Activated CD4-positive, alpha-beta T cell treated with anti-CD3 and anti-CD28 coated beads, Interleukin-10, Interleukin-2, amounts not matched to agents 100 ng/mL and 50 ng/mL, durations not matched to agents 16 hours and 8 hours (primary cell): ENCODE results near the gene BFSP2.

Source experiments
- DNase-seq: peaks from one replicate; pipeline ENCODE4 v3.0.0-alpha.2; 2020

BFSP2 gene

DNA sequence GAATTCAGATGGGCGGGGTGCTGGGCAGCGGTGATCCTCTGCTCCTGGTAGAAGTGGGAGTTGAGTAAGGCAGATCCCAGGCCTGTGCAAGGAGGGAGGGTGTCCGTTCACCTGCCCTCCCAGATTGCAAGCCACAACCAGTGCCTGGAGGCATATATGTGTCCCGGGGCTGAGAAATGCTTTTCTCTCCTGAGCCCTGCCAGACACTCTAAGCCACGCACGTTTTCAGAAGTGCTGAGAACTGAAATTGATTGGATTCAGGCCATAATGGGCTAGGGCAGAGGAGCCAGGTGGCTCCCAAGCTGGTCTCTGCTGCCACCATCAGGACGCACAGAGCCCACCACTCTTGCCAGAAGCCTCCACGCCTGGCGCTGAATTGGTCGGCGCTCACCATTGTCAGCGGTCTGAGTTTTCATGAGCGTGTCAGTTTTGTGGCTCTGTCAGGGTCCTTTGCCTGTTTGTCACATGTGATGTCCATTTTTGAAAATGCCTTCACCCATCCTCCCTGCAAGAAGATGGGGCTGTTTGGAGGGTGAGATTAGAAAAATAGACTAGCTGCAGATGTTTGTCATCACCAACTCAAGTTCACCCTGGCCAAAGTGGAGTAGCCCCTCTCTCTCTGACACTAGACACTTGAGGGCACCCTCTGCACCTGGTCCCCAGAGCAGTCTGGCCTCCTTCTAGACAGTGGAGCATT is 15.4 kb upstream of the BFSP2 start:
- peak; percentile 59 for DNase-seq

DNA sequence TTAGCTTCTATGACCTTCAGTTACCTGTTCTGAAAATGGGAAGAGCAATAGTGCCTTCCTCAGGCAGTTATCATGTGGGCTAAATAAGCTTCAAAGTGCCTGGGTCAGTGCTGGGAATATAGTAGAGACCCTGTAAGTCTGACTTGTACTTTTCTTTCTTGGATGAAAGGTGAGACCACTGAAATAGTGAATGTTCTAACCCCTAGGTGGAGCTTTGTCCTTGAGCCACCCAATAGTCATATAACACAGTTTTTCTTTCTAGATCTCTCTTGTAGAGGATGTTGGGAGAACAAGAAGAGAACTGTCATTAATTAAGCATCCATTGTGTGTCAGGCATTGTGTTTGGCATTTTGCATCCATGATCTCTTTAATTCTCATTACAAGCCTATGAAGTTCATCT is 13.0 kb upstream of the BFSP2 start:
- DNase-seq = no peak

GRCh38 chr3:133387341-133387740 is 12.5 kb upstream of the BFSP2 start:
- no peak for DNase-seq

DNA sequence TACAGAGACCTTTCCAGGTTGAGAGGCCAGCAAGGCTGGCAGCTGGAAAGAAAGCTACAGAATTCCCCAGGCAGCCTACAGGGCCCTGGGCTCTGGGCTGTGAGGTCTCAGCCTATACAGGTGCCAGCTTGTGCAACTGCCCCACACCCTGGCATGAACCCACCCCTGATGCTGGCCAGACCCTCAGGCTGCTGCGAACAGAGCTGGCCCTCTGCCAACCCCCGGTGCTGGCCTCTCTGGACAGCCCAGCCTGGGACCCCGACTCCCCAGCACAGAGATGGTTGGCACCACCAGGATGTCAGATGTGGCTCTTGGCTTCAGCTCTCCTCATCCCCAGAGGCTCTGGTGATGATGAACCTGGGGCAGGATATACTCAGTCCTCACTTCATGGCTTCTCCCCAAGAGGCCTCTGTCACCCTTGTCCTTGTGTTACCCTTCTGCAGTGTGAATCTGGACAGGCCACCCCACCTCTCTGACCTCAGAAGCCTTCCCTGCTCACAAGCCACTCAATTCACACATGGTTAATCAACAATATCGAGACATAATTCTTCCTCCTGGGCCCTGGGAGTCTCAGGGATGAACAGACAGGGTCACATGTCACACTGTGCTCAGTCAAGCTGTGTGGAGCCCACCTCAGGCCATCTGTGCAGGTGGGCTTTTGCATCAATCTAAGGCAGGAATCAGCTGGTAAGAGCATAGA is 11.0 kb upstream of the BFSP2 start:
- DNase-seq = no peak

GRCh38 chr3:133390715-133391114 is 9.1 kb upstream of the BFSP2 start:
- no peak for DNase-seq

DNA sequence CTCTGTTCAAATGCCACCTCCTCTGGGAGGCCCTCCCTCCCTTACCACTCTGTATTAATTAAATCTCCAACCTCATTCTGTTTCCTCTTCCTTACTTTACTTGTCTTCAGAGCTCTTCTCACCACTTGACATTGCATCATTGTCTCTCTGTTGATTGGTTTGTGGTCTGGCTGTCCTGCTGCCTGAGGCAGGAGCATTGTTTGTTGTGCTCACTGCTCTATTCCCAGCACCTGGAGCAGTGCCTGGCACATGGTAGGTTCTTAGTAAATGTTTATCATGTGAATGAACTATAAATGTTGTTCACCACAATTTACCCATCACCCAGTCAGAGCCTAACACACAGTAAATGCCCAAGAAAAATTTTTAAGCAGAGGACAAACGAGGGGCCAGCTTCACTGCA is 6.7 kb upstream of the BFSP2 start:
- DNase-seq = no peak

DNA sequence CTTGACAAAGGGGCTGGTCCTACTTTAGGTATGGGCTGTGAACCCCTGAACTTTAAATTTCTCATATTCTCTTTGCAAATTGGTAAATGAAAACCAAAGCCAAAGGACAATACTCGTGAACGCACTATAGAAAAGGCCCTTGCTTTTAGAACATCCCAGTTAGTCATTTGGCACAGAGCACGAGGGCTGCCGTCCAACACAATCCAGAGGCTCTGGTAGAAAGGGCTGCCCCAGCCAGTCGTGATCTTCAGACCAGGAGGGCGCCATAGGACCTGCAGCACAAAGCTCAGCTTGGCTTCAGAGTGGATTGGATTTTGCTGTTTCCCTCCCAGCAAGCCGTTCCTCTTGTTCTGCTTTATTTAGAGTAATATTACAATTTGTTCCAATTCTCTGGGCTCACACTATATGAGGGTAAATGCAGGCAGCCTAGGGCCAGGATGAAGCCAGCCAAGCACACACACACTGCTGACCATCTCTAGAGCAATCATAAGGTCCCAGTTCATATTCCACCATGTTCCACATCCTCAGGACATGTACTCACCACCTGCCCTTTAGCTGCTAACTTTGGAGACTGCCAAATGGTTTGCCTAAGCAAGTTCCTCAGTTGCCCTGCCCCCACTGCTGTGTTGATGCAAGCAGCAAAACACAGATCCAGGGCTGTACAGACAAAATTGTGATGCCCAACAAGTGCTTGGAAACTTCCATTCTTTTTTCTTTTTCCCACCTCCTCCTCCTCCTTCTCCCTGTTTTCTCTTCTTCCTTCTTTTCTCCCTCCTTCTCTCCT is 6.0 kb upstream of the BFSP2 start:
- DNase-seq = no peak

DNA sequence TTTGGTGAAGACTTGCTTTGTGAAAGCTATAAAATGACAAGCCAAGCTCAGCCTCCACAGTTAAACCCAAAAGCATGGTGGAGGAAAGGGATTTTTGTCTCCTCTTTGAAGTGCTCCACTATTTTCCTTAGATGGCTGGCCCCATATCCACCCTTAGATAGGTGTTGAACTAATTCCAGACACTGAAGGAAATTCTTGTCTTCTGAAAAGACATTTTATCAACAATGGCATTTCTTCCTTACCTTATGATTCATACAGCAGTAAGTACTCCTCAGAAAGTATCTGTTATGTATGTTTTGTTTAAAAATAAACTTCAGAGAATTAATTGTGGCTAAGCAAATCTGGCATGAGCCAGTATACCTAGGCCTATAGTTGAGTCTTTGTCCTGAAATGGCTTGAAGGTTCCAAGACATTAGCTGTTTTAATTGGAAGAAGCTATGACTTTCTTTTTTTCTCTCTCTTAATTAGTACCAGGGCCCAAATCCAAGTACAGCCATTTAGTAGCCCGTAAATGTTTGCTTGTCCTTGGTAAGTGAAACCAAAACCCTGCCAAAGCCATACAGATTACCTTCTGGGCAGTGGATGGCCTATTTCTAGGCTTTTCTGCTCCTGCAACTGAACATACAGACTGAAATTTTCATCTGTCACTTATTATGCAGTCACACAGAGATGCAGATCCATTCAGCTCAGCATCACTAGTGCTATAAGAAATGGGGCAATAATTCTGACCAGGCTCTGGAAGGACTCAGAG is 5.1 kb upstream of the BFSP2 start:
- DNase-seq = no peak

- DNase-seq = no peak
Measured at GRCh38 chr3:133396906-133397305, 3.0 kb upstream of the BFSP2 start.

GRCh38 chr3:133401374-133402135 is 1.7 kb downstream of the BFSP2 start:
- no peak for DNase-seq

DNA sequence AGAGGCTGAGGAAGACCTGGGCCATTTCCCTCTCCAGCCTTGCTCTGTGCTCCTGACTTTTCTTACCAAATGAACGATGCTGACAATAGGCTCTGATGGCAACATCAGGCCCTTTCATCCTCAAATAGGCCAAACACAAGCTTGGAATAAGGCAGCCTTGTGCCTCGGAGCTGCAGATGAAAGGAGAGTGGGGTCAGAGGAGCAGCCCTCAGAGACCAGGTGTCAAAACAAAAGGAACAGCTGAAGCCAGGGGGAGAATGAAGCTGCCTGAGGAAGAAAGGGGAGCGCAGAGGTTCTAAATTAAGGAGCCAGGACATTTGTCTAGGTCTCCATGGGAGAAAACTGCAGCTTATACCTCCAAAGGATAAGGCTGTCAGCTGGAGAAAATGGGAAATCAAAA is 5.1 kb downstream of the BFSP2 start:
- no peak for DNase-seq

GRCh38 chr3:133408366-133408765 is 8.5 kb downstream of the BFSP2 start:
- DNase-seq = no peak

DNA sequence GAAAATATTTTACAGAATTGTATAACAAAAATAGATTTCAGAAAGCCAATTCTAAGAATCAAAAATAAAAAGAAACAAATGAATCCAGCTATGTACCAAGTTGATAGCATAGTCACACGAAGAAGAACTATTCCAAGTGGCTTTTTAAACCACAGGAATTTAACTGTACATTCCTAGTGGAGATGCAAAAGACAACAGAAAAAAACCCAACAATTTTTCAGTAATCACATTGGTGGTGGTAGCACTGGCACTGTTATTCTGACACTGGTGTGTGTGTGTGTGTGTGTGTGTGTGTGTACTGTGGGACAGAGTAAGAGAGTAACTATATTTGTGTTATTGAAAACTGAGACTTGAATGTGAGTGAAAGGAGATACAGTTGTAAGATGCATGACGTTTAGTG is 9.1 kb downstream of the BFSP2 start:
- DNase-seq = no peak

DNA sequence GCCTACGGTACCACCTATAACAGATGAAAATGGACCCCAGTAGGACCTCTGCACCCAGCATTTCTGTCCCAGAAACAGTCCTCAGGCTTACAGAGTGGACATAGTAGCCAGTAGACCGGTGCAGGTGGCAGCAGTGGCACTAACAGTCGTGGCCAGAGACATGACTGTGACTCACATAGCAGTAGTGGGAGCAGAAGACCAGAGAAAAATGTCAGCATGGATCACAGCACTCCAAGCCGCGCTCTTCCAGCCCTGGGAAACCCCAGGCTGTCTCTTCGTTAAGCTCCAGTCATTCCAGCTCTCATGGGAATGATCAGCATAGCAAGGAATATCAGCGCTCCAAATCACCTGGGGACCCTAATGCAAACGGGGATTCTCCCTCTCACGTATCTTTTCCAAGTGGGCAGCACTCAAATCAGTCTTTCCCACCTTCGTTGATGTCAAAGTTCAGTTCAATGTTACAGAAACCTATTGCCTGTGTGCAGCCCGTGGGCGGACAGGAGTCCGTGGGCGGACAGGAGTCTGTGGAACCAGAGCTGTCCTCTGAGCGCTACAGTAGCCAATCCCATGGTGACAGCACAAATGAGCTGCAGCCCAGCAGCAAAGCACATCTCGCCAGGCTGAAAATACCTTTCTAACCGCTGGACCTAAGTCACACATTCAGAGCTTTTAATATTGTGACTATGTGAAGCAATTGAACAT is 10.5 kb downstream of the BFSP2 start:
- DNase-seq = no peak

DNA sequence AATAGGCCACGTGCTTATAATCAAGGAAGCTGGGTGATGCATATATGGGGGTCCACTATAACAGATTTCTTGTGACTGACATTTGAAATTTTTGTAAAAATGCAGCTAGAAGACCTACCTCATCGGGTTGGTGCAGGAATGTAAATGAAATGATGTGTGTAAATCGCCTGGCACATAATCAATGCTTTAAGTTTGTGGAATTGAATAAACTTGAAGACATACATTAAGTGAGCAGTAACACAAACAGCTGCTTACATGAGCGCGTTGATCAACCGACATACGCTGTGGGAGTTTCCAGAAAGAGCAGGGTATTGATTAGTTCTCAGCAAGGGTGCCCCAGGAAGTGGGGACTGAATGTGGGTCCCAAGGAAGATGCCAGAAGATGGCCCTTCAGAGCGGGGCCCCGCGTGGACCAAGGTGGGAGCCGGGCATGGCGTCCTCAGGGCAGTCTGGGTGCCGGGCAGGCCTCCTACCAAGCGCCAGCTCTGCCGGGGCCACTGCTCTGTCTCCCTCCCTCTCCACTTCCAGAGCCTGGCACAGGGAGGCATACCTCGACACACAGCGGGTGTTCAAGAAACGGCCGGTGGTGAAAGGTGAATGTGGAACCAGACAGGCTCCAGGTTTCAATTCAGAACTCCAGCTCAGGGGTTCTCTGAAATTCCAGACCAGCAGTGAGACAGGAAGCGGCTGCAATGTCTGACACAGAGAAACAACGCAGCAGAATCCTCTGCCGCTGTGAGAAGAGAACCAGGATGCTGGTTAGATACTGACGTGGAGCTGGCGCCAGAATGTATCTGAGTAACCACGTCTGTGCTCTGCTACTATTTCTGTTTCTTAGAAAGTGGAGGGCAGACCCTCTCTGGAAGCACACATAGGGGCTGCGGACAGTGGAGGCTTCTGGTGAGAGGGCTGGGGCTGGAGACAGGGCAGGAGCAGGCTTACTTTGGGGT is 12.6 kb downstream of the BFSP2 start:
- DNase-seq = no peak

GRCh38 chr3:133413161-133414020 is 13.5 kb downstream of the BFSP2 start:
- no peak for DNase-seq

- no peak for DNase-seq
Measured at GRCh38 chr3:133414021-133414392, 14.2 kb downstream of the BFSP2 start.

GRCh38 chr3:133418361-133418760 is 18.5 kb downstream of the BFSP2 start:
- no peak for DNase-seq

- DNase-seq = no peak
Measured at GRCh38 chr3:133419151-133419909, 19.5 kb downstream of the BFSP2 start.
